Calu3 (cell line): ENCODE results near the gene CHAT. TPM values are rescaled to one million over a fixed set of nuclear protein-coding genes. Genes with fewer than 3 reads are reported as not detected.

Source experiments
- BruUV-seq: library from RNA; stranded (reverse); fragments of 400-500 nt; replicated peaks from 2 replicates; lab custom pipeline; 2021; lab: Mats Ljungman, UMichigan
- CTCF ChIA-PET: fragments of 300-600 bp; sonication (Branson Sonifier 250); formaldehyde crosslinking; loops from one replicate; lab custom pipeline; 2022; ENCODE audit warnings: antibody characterized with exemption; lab: Charles Lee
- DNase-seq: peaks from one replicate; pipeline ENCODE4 v3.0.0; 2022
- H3K27ac Mint-ChIP-seq: one replicate; pipeline ENCODE4 v1.8.0; 2022; ENCODE audit warnings: mixed read lengths; ENCODE audit not compliant: unreplicated experiment
- H3K27me3 Mint-ChIP-seq: one replicate; pipeline ENCODE4 v1.8.0; 2022; ENCODE audit warnings: mixed read lengths; ENCODE audit not compliant: unreplicated experiment
- H3K36me3 Mint-ChIP-seq: one replicate; pipeline ENCODE4 v1.8.0; 2022; ENCODE audit warnings: mild to moderate bottlenecking, moderate library complexity, mixed read lengths; ENCODE audit not compliant: insufficient read depth, unreplicated experiment
- H3K4me1 Mint-ChIP-seq: one replicate; pipeline ENCODE4 v1.8.0; 2022; ENCODE audit warnings: mild to moderate bottlenecking, low read depth, mixed read lengths; ENCODE audit not compliant: unreplicated experiment
- H3K4me3 Mint-ChIP-seq: one replicate; pipeline ENCODE4 v1.8.0; 2022; ENCODE audit warnings: mild to moderate bottlenecking, low read depth, moderate library complexity, mixed read lengths; ENCODE audit not compliant: unreplicated experiment
- H3K9me3 Mint-ChIP-seq: one replicate; pipeline ENCODE4 v1.8.0; 2022; ENCODE audit warnings: low read depth, mixed read lengths; ENCODE audit not compliant: unreplicated experiment
- intact Hi-C: fragments of 100-400 bp; cut with micrococcal nuclease; formaldehyde crosslinking; loops from one replicate; pipeline ENCODE4 v1.10.0; 2022; ENCODE audit not compliant: unreplicated experiment
- total RNA-seq: library from RNA; stranded (reverse); gene quantifications from 2 replicates; pipeline ENCODE4 v1.2.3, GENCODE V29; 2022
- TF ChIP-seq, protein P1 (sequence below): fragments of 200-600 bp; IDR thresholded peaks from one replicate; pipeline ENCODE4 v1.8.0; 2022; ENCODE audit warnings: antibody characterized with exemption; ENCODE audit not compliant: unreplicated experiment

Gene CHAT
- total RNA-seq, 1 experiment from 2014 or later = not detected

DNA sequence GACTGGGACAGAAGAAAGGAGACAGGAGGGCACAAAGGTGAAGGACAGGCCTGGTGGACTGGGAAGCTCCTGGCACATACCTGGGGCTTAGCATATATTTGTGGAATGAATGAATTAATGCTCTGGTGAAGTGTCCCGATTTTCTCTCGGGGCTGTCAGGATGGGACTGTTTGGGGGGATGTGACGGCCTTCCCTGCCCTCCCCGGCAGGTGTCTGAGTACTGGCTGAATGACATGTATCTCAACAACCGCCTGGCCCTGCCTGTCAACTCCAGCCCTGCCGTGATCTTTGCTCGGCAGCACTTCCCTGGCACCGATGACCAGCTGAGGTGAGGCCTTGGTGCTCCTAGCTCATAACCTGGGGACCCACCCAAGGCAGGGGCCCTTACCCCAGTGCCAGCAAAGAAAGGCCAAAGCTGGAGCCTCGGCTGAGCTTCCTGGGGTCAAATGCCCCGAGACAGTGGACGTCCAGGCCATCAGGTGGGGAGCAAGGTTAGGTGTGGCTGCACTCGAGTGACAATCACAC lies 6.5 kb downstream of the CHAT start:
- no peak overlapping the region for H3K4me3 Mint-ChIP-seq
- CTCF ChIA-PET = no interaction called here
- H3K27ac Mint-ChIP-seq = no peak overlapping the region
- peaks cover 97% of the 10 kb centered on the region for H3K27me3 Mint-ChIP-seq
- no peak for DNase-seq
- intact Hi-C loops = no loop called here
- BruUV-seq = no TSS peak
- H3K9me3 Mint-ChIP-seq = no peaks in the 10 kb centered on the region
- TF ChIP-seq, protein P1, sequence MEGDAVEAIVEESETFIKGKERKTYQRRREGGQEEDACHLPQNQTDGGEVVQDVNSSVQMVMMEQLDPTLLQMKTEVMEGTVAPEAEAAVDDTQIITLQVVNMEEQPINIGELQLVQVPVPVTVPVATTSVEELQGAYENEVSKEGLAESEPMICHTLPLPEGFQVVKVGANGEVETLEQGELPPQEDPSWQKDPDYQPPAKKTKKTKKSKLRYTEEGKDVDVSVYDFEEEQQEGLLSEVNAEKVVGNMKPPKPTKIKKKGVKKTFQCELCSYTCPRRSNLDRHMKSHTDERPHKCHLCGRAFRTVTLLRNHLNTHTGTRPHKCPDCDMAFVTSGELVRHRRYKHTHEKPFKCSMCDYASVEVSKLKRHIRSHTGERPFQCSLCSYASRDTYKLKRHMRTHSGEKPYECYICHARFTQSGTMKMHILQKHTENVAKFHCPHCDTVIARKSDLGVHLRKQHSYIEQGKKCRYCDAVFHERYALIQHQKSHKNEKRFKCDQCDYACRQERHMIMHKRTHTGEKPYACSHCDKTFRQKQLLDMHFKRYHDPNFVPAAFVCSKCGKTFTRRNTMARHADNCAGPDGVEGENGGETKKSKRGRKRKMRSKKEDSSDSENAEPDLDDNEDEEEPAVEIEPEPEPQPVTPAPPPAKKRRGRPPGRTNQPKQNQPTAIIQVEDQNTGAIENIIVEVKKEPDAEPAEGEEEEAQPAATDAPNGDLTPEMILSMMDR = no peak
- H3K4me1 Mint-ChIP-seq = no peaks in the 10 kb centered on the region
- H3K36me3 Mint-ChIP-seq = no peaks in the 10 kb centered on the region

DNA sequence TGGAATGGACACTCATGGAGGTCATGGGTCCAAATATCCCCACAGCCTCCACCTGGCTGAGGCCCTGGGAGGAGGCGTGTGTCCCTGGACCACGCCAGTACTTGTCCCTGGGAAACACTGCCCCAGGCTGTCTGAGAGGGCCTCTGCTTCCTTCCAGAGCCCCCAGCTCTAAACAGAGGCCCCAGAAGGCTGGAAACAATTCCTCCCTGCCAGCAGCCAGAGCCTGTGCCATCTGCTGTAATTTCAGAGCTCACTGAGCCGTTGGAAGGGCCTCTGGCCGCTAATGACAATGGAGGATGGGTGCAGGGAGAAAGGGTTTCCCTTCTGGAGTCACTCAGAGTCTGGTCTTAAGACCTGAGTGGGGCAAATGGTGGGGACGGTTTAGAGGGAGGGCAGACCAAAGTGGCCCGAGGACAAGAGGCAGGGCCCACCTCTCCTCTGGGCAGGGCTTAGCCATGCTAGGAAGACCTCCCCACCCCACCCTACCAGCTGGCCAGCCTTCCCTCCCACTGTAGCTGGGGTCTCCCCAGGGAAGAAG lies 7.1 kb downstream of the CHAT start:
- Mint-ChIP-seq H3K4me3 (no peak overlapping the region), H3K4me1 (no peaks in the 10 kb centered on the region), H3K27ac (no peak overlapping the region), H3K27me3 (peaks cover 92% of the 10 kb centered on the region), H3K36me3 (no peaks in the 10 kb centered on the region), H3K9me3 (no peaks in the 10 kb centered on the region)
- DNase-seq = no peak
- TF ChIP-seq, protein P1 = no peak
- intact Hi-C loops = no loop called here
- CTCF ChIA-PET = no interaction called here
- no TSS peak for BruUV-seq

DNA sequence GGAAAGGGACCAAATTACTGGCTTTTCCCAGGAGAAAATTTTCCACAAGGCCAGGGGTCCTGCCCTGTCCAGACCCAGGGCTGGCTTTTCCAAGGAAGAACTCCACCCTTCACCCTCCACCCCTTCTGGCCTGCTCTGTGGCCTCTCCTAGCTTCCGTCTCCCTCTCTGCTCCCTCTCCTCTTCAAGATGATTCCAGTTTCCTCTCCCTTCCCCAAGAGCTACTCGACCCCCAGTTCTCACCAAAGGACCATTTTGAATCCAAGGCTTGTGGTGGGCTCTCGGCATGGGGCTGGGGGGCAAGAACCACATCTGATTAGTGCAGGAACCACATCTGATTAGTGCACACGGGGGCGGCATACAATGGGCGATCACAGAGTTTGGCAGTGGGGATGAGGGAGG lies 7.7 kb downstream of the CHAT start:
- CTCF ChIA-PET = no interaction called here
- DNase-seq = no peak
- intact Hi-C loops = no loop called here
- Mint-ChIP-seq H3K36me3 (no peaks in the 10 kb centered on the region), H3K27me3 (peaks cover 86% of the 10 kb centered on the region), H3K27ac (no peak overlapping the region), H3K9me3 (no peaks in the 10 kb centered on the region), H3K4me3 (no peak overlapping the region), H3K4me1 (no peaks in the 10 kb centered on the region)
- TF ChIP-seq, protein P1 = no peak
- no TSS peak for BruUV-seq

DNA sequence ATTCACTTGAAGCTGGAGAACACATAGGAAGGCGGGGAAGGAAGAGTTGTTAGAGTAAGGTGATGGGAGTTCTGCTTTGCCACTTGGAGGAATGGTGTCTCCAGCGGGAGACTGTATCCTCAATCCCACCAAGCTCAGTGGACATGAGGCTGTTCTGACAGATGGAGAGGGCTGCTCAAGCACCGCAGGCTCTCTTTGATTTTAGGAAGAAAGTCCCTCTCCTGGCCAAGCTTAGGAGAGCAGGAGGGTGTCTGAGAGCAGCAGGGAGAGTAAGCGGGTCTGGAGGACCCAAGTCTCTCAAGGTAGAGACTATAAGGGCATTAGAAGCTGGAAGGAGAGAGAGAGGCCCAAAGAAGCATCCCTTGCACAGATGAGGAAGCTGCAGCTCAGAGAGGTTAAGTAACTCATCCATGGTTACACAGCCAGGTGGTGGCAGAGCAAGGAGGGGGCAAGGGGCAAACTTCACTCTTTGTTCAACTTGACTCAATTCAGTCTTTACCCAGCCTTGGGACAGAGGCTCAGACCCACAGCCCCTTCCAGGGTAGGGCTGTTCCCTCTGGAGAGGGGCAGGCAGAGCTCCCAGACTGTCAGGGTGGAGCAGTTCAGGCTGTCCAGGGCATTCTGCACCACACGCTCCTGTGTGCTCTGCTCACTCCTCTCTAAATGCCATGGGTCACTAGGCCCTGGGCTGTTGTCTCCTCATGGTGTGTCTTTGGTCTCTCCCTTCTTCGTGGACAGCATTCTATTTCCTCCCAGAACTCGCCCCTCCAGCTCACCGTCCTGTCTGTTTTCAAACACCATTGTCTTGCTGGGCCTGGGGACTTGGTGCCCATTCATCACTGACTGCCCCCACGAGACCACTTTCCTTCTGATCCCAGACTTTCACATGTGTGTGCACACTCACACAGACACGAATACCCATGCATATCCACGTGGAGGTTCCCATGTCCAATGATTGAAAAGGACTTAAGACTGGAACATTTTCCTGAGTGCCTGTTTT lies 8.9 kb downstream of the CHAT start:
- no peaks in the 10 kb centered on the region for H3K36me3 Mint-ChIP-seq
- no peak overlapping the region for H3K4me3 Mint-ChIP-seq
- CTCF ChIA-PET = no interaction called here
- no peaks in the 10 kb centered on the region for H3K9me3 Mint-ChIP-seq
- TF ChIP-seq, protein P1 = no peak
- intact Hi-C loops = no loop called here
- BruUV-seq = no TSS peak
- H3K4me1 Mint-ChIP-seq = no peaks in the 10 kb centered on the region
- H3K27me3 Mint-ChIP-seq = peaks cover 74% of the 10 kb centered on the region
- DNase-seq = no peak
- H3K27ac Mint-ChIP-seq = no peak overlapping the region
